Neuronal stem cell (in vitro differentiated cells): ENCODE results near the gene LCLAT1.

Source experiments
- DNase-seq: peaks from one replicate; pipeline ENCODE4 v3.0.0-alpha.2; 2013; ENCODE audit warnings: low spot score
- H2AFZ ChIP-seq: one replicate; pipeline ENCODE4 v1.6.1; 2013; ENCODE audit warnings: mild to moderate bottlenecking, low read length, inconsistent platforms
- H2AK5ac ChIP-seq: 2 replicates; pipeline ENCODE4 v1.6.1; 2013; ENCODE audit warnings: low read depth, mild to moderate bottlenecking, inconsistent platforms, low read length, moderate library complexity, mixed read lengths
- H2BK120ac ChIP-seq: 2 replicates; pipeline ENCODE4 v1.6.1; 2013; ENCODE audit warnings: low read depth, mild to moderate bottlenecking, inconsistent platforms, low read length, moderate library complexity, mixed read lengths
- H2BK12ac ChIP-seq: one replicate; pipeline ENCODE4 v1.6.1; 2013; ENCODE audit warnings: low read length, inconsistent platforms
- H2BK15ac ChIP-seq: 2 replicates; pipeline ENCODE4 v1.6.1; 2013; ENCODE audit warnings: mild to moderate bottlenecking, low read length, inconsistent platforms, mixed read lengths
- H2BK5ac ChIP-seq: one replicate; pipeline ENCODE4 v1.6.1; 2013; ENCODE audit warnings: inconsistent platforms, mild to moderate bottlenecking, low read length, moderate library complexity
- H3K14ac ChIP-seq: one replicate; pipeline ENCODE4 v1.6.1; 2013; ENCODE audit warnings: low read length, inconsistent platforms
- H3K18ac ChIP-seq: 2 replicates; pipeline ENCODE4 v1.6.1; 2013; ENCODE audit warnings: low read length, inconsistent platforms
- H3K23ac ChIP-seq: 2 replicates; pipeline ENCODE4 v1.6.1; 2013; ENCODE audit warnings: low read depth, mild to moderate bottlenecking, mixed read lengths, low read length, inconsistent platforms; ENCODE audit not compliant: poor library complexity
- H3K27ac ChIP-seq: replicated peaks from 3 replicates; pipeline ENCODE4 v1.5.1; 2013; ENCODE audit warnings: low read length, inconsistent platforms
- H3K27me3 ChIP-seq, 3 experiments: 2 replicates each; pipeline ENCODE4 v1.6.1; 2013; ENCODE audit warnings: low read length in 3 of 3, mild to moderate bottlenecking in 2 of 3, inconsistent platforms in 1 of 3, low read depth in 1 of 3, mixed read lengths in 1 of 3, moderate library complexity in 1 of 3; ENCODE audit not compliant: control insufficient read depth in 3 of 3, insufficient read depth in 3 of 3
- H3K36me3 ChIP-seq, 2 donors: replicated peaks in 1 of 2; 2 replicates each; pipeline ENCODE4 v1.6.1; 2013; ENCODE audit warnings: low read length in 2 of 2; ENCODE audit not compliant: control insufficient read depth in 2 of 2, insufficient read depth in 2 of 2
- H3K4ac ChIP-seq: 2 replicates; pipeline ENCODE4 v1.6.1; 2013; ENCODE audit warnings: inconsistent platforms, mild to moderate bottlenecking, low read length, moderate library complexity
- H3K4me1 ChIP-seq, 2 donors: 1 replicate in 1 of 2; 2 replicates in 1 of 2; pipeline ENCODE4 v1.6.1; 2013; ENCODE audit warnings: low read length in 2 of 2, low read depth in 1 of 2; ENCODE audit not compliant: control insufficient read depth in 2 of 2, insufficient read depth in 1 of 2
- H3K4me2 ChIP-seq: one replicate; pipeline ENCODE4 v1.6.1; 2013; ENCODE audit warnings: mild to moderate bottlenecking, low read length, inconsistent platforms; ENCODE audit not compliant: insufficient read depth, poor library complexity, severe bottlenecking
- H3K4me3 ChIP-seq, 2 donors: 2 replicates each; pipeline ENCODE4 v1.5.1; 2013; ENCODE audit warnings: low read length in 2 of 2, mild to moderate bottlenecking in 2 of 2, inconsistent platforms in 1 of 2, moderate library complexity in 1 of 2
- H3K79me1 ChIP-seq: one replicate; pipeline ENCODE4 v1.6.1; 2013; ENCODE audit warnings: low read depth, mild to moderate bottlenecking, inconsistent platforms, low read length, moderate library complexity
- H3K9ac ChIP-seq: one replicate; pipeline ENCODE4 v1.6.1; 2013; ENCODE audit warnings: mild to moderate bottlenecking, low read depth, low read length, inconsistent platforms; ENCODE audit not compliant: poor library complexity
- H3K9me3 ChIP-seq, 2 donors: replicated peaks in 1 of 2; 2 replicates each; pipeline versions ENCODE3 to v1.6.1; 2013; ENCODE audit warnings: low read length in 2 of 2, mild to moderate bottlenecking in 2 of 2, inconsistent platforms in 1 of 2, low read depth in 1 of 2, mixed read lengths in 1 of 2, moderate library complexity in 1 of 2; ENCODE audit not compliant: control insufficient read depth in 2 of 2, insufficient read depth in 1 of 2
- H4K8ac ChIP-seq: one replicate; pipeline ENCODE4 v1.6.1; 2013; ENCODE audit warnings: low read depth, mild to moderate bottlenecking, inconsistent platforms, low read length, moderate library complexity
- H4K91ac ChIP-seq: one replicate; pipeline ENCODE4 v1.6.1; 2013; ENCODE audit warnings: low read length, low read depth, mild to moderate bottlenecking, inconsistent platforms; ENCODE audit not compliant: poor library complexity
- WGBS, 2 donors: extraction: QIAGEN DNeasy Blood & Tissue Kit; methylation state at CpG; one replicate each; pipeline ENCODE4 v1.1.7; 2013; ENCODE audit warnings: missing lambda C conversion rate in 2 of 2, mixed read lengths in 1 of 2; ENCODE audit not compliant: insufficient read length in 2 of 2, insufficient replicate concordance in 1 of 2; ENCODE audit errors: extremely low coverage in 2 of 2; 5-methylcytosine and 5-hydroxymethylcytosine counted together

LCLAT1 gene

GRCh38 chr2:30631051-30631671 lies 184.1 kb downstream of the LCLAT1 start:
- H3K9ac ChIP-seq, result no peak overlapping the region
- no peak overlapping the region for H2BK15ac ChIP-seq
- H3K14ac ChIP-seq, result no peak overlapping the region
- no peak overlapping the region for H2BK5ac ChIP-seq
- no peaks in the 10 kb centered on the region for H3K9me3 ChIP-seq
- no peak overlapping the region for H4K91ac ChIP-seq
- no peak for DNase-seq
- no peaks in the 10 kb centered on the region for H3K36me3 ChIP-seq
- no peak overlapping the region for H3K4me2 ChIP-seq
- H3K18ac ChIP-seq, result no peak overlapping the region
- H2AFZ ChIP-seq, result no peak overlapping the region
- H3K4me1 ChIP-seq, result no peaks in the 10 kb centered on the region
- H3K4me3 ChIP-seq, result no peak overlapping the region
- H3K27me3 ChIP-seq, result no peaks in the 10 kb centered on the region
- H3K4ac ChIP-seq, result no peak overlapping the region
- no peaks in the 10 kb centered on the region for H3K79me1 ChIP-seq
- no CpG with 5 or more reads among the region's 1 CpG for WGBS, 2 donors
- H4K8ac ChIP-seq, result no peak overlapping the region
- no peak overlapping the region for H3K23ac ChIP-seq
- no peak overlapping the region for H2BK12ac ChIP-seq
- H3K27ac ChIP-seq, result no peak overlapping the region
- H2BK120ac ChIP-seq, result no peak overlapping the region
- H2AK5ac ChIP-seq, result no peak overlapping the region

- Histone ChIP-seq H3K14ac (no peak overlapping the region), H3K4me3 (no peak overlapping the region), H3K27ac (no peak overlapping the region), H3K9me3 (no peaks in the 10 kb centered on the region), H2AK5ac (no peak overlapping the region), H2BK120ac (no peak overlapping the region), H3K36me3 (no peaks in the 10 kb centered on the region), H2AFZ (no peak overlapping the region), H4K91ac (no peak overlapping the region), H2BK12ac (no peak overlapping the region), H3K4me2 (no peak overlapping the region), H2BK15ac (no peak overlapping the region), H3K9ac (no peak overlapping the region), H3K23ac (no peak overlapping the region), H3K79me1 (no peaks in the 10 kb centered on the region), H3K18ac (no peak overlapping the region), H3K27me3 (no peaks in the 10 kb centered on the region), H3K4ac (no peak overlapping the region), H2BK5ac (no peak overlapping the region), H4K8ac (no peak overlapping the region), H3K4me1 (no peaks in the 10 kb centered on the region)
- no CpG with 5 or more reads among the region's 4 CpGs for WGBS, 2 donors
- no peak for DNase-seq
These were observed 186.0 kb downstream of the LCLAT1 start for GRCh38 chr2:30633039-30633438.

DNA sequence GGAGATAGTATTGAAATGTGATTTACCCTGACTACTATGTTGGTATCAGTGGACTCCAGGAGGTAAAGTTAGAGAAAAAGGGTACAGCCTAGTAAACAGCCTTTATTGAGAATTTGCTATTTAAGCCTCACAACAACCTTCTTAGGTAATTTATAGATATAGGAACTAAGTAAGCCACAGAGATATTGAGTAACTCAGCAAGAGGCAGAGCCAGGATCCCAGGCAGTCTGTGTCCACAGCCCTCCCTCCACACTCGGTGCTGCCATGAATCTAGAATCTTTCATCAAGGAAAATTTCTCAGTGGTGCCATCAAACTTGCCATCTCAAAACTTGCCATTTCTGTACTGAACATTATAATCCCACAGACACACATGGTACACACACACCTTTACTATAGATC lies 189.3 kb downstream of the LCLAT1 start:
- no peak overlapping the region for H2AFZ ChIP-seq
- no peak overlapping the region for H2AK5ac ChIP-seq
- H2BK15ac ChIP-seq, result no peak overlapping the region
- H2BK120ac ChIP-seq, result no peak overlapping the region
- no peak overlapping the region for H4K91ac ChIP-seq
- H4K8ac ChIP-seq, result no peak overlapping the region
- H3K14ac ChIP-seq, result no peak overlapping the region
- no peak overlapping the region for H2BK12ac ChIP-seq
- WGBS, 2 donors, result no CpG with 5 or more reads among the region's 1 CpG
- H3K9me3 ChIP-seq, result no peaks in the 10 kb centered on the region
- H3K18ac ChIP-seq, result no peak overlapping the region
- no peak for DNase-seq
- H3K36me3 ChIP-seq, result peaks cover 8 to 13% of the 10 kb centered on the region in 2 donors
- H3K27ac ChIP-seq, result no peak overlapping the region
- H3K4me3 ChIP-seq, result no peak overlapping the region
- no peak overlapping the region for H3K4me2 ChIP-seq
- H3K27me3 ChIP-seq, result no peaks in the 10 kb centered on the region
- H3K9ac ChIP-seq, result no peak overlapping the region
- H3K4me1 ChIP-seq, result no peaks in the 10 kb centered on the region
- H2BK5ac ChIP-seq, result no peak overlapping the region
- H3K23ac ChIP-seq, result no peak overlapping the region
- no peak overlapping the region for H3K4ac ChIP-seq
- no peaks in the 10 kb centered on the region for H3K79me1 ChIP-seq

- Histone ChIP-seq H3K9ac (no peak overlapping the region), H3K27ac (no peak overlapping the region), H3K27me3 (no peaks in the 10 kb centered on the region), H2AK5ac (no peak overlapping the region), H3K14ac (no peak overlapping the region), H2BK120ac (no peak overlapping the region), H2BK5ac (no peak overlapping the region), H3K23ac (no peak overlapping the region), H3K18ac (no peak overlapping the region), H2AFZ (no peak overlapping the region), H3K79me1 (no peaks in the 10 kb centered on the region), H3K36me3 (peaks cover 8 to 23% of the 10 kb centered on the region in 2 donors), H2BK15ac (no peak overlapping the region), H3K9me3 (no peaks in the 10 kb centered on the region), H4K8ac (no peak overlapping the region), H3K4me3 (no peak overlapping the region), H2BK12ac (no peak overlapping the region), H3K4ac (no peak overlapping the region), H3K4me1 (no peaks in the 10 kb centered on the region), H4K91ac (no peak overlapping the region), H3K4me2 (no peak overlapping the region)
- DNase-seq, result no peak
- no CpG with 5 or more reads among the region's 5 CpGs for WGBS, 2 donors
These were observed 192.8 kb downstream of the LCLAT1 start for GRCh38 chr2:30639836-30640235.
